H1 (cell line): ENCODE data around the gene CNIH1. TPM values are rescaled to one million over a fixed set of nuclear protein-coding genes. Genes with fewer than 3 reads are reported as not detected.

Experiments used
- SIN3A ChIP-seq, 2 experiments: IDR thresholded peaks in 1 of 2; conservative IDR thresholded peaks in 1 of 2; 2 replicates each; pipeline ENCODE4 v1.6.1; 2011 to 2012; ENCODE audit warnings: low read length in 2 of 2, improper control_type of control experiment in 1 of 2, low read depth in 1 of 2, mild to moderate bottlenecking in 1 of 2
- polyA plus RNA-seq, 7 experiments: library from polyadenylated mRNA; depleted of rRNA in 3 of 7; stranded (reverse) in 5 of 7; unstranded in 2 of 7; fragments of >200 nt in 5 of 7; fragments of 200-250 nt in 2 of 7; gene quantifications; 1 replicate in 5 of 7; 2 replicates in 1 of 7; 4 replicates in 1 of 7; pipeline versions ENCODE4 v1.2.1 to v1.2.3, GENCODE V29; 2011 to 2013; ENCODE audit warnings: missing spikeins in 2 of 7, mixed read lengths in 2 of 7
- total RNA-seq: library from RNA; stranded (reverse); fragmentation: NEBNext Ultra II Directional; extraction: Animal tissue kit (Norgen Biotek cat#: 25700); gene quantifications from 2 replicates; pipeline ENCODE4 v1.2.1, GENCODE V29; 2021

CNIH1 gene
- total and polyA plus RNA-seq, 2 of the 8 experiments (the other 6 are each of a cell fraction or from before 2014, with no cell fraction given), result 119 to 333 TPM

DNA sequence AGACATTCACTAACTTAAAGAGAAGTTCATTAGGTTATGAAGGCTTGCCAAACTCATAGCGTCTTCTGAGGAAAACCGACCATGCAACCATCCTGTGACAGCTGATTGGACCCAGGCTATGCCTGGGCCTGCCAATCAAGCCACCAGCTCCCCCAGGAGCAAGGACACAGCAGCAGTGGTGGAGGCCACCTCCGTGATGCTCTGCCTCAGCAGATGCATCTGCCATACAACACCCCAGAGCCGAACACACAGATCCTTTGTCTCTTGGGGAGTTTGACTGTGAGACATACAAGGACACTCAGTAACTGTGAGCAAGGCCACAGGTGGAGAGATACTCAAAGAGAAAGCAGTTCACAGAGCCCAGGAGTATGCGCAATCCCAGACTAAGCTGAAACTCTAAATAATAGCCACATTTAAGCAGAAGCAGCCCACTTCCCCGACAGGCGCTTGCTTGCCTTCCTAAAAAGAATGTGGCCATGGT is 10.0 kb upstream of the CNIH1 start (continued):
- TF ChIP-seq SIN3A (conservative IDR thresholded peaks at IDR 0.05 in 1 of 2, IDR thresholded peaks at IDR 0.05 in 1 of 2; ENCODE audit: low read depth in 1 of 2, low read length in 2 of 2), result no peak
